GM12801 (cell line): ENCODE measurements around the gene THOC2.

Experiments used
- TF ChIP-seq, protein P1 (sequence below): IDR thresholded peaks from one replicate; pipeline ENCODE4 v1.5.1; 2011; ENCODE audit warnings: control low read depth; ENCODE audit not compliant: insufficient read length; ENCODE audit errors: extremely low read depth

Gene THOC2

DNA sequence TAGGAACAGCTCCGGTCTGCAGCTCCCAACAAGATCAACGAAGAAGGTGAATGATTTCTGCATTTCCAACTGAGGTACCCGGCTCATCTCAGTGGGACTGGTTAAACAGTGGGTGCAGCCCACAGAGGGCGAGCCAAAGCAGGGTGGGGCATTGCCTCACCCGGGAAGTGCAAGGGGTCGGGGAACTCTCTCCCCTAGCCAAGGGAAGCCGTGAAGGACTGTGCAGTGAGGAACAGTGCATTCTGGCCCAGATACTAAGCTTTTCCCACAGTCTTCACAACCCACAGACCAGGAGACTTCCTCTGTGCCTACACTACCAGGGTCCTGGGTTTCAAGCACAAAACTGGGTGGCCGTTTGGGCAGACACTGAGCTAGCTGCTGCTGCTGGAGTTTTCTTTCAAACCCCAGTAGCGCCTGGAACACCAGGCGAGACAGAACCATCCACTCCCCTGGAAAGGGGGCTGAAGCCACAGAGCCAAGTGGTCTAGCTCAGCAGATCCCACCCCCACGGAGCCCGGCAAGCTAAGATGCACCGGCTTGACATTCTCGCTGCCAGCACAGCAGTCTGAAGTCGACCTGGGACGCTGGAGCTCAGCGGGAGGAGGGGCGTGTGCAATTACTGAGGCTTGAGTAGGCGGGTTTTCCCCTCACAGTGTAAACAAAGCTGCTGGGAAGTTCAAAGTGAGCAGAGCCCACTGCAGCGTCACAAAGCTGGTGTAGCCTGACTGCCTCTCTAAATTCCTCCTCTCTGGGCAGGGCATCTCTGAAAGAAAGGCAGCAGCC lies 84.6 kb downstream of the THOC2 start:
- TF ChIP-seq, protein P1, sequence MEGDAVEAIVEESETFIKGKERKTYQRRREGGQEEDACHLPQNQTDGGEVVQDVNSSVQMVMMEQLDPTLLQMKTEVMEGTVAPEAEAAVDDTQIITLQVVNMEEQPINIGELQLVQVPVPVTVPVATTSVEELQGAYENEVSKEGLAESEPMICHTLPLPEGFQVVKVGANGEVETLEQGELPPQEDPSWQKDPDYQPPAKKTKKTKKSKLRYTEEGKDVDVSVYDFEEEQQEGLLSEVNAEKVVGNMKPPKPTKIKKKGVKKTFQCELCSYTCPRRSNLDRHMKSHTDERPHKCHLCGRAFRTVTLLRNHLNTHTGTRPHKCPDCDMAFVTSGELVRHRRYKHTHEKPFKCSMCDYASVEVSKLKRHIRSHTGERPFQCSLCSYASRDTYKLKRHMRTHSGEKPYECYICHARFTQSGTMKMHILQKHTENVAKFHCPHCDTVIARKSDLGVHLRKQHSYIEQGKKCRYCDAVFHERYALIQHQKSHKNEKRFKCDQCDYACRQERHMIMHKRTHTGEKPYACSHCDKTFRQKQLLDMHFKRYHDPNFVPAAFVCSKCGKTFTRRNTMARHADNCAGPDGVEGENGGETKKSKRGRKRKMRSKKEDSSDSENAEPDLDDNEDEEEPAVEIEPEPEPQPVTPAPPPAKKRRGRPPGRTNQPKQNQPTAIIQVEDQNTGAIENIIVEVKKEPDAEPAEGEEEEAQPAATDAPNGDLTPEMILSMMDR, result no peak

DNA sequence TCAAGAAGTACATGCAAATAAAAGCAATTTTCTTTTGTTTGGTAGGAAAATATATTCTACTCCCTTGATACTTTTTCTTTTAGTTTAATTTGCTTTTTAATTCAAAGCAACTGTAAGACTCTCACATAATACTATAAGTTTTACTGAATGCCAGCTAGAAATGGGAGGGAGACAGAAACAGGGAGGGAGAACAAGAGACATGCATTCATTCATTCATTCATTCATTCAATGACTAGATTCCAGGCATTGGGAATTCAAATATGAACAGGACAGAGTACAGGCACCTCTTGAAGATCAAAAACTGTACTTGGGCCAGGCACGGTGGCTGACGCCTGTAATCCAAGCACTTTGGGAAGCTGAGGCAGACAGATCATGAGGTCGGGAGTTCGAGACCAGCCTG lies 85.6 kb downstream of the THOC2 start:
- TF ChIP-seq, protein P1, result no peak

DNA sequence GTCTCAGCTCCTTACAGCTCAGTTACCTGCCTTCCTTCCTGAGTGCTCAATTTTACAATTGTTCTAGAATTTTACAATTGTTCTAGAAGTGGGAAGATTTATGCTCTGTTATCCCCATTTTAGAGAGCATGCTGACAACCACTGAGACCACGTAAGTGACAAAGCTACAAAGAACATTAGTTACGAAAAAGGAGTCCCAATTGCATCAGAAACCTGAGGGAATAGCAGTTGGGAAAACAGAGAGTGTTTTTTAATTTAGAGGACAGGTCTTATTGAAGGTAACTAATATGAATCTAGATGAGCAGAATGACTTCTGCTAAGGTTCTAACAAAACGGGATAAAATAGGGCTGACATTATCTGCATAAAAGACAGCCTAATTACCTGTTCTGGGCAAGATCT lies 103.3 kb downstream of the THOC2 start:
- TF ChIP-seq, protein P1, result no peak

DNA sequence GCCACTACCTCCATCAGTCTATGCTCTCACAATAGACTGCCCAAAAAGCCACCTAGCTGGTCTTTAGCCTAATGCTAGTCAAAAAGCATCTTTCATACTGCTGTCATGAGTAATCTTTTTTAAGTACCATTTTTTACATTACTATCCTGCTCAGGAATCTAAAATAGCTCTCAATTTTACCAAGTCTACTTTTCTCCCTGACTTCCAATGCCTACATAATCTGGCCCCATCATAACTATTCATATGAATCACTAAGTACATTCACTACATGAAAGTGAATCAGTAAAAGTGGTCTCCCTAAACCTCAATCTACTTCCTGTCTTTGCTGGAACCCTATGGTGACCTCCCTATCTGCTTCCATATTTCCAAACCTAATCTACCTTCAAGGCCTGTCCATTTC lies 105.9 kb downstream of the THOC2 start:
- TF ChIP-seq, protein P1, result no peak

DNA sequence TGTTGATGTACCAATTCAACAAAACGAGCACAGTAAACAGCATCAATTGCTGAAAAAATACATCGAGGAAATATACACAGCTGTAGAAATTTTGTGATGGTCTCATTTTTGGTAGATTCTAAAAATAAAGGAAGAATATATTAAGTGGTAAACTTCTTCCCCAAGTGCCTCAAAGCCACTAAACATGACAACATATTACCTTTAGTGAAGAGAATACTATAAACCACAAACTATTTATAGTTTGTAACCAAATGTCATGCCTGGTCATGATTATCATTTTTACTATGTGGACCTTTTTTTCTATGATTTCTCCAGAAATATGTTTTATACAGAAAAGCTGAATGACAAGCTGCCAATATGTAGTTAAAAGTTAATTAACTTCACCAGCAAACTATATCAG lies 106.9 kb downstream of the THOC2 start:
- TF ChIP-seq, protein P1, result no peak

DNA sequence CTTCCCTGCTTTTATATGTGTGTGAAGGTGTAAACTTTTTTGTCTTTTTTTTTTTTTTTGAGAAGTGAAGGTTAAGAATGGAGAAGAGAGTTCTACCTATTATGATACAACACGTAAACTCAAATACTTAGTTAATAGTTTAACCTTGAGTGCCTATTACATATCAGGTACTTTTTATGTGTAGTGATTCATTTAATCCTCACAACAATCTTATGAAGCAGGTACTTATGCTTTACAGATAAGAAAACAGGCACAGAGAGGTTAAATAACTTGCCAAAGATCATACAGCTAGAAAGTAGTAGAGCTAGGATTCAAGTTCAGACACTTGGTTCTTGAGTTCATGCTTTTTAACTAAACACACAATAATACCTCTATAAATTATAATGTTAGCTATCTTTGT lies 107.4 kb downstream of the THOC2 start:
- TF ChIP-seq, protein P1, result no peak

DNA sequence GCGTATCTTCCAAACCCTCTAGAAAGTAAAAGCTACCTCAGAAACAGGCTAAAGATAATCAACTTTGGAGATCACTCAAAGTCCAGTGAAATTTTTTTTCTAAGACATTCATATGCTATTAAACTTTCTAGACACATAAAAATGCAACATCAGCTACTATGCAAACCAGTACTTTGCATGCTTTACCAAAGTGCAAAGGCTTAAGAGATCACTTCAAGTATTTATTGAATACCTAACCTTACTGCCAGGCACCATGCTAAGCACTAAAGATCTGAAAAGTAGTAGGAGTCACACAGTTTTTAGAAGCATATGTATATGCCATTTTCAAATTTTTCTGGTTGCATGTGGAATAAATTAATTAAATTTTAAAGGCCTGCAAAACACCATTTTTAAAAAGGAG lies 115.8 kb downstream of the THOC2 start:
- TF ChIP-seq, protein P1, result no peak
